ENCODE measurements around the gene GNG12. TPM values are rescaled to one million over a fixed set of nuclear protein-coding genes. Genes with fewer than 3 reads are reported as not detected.

Gene GNG12
- total and polyA plus RNA-seq, 8 donors: 51.2 to 71.9 (median 57.1) TPM

DNA sequence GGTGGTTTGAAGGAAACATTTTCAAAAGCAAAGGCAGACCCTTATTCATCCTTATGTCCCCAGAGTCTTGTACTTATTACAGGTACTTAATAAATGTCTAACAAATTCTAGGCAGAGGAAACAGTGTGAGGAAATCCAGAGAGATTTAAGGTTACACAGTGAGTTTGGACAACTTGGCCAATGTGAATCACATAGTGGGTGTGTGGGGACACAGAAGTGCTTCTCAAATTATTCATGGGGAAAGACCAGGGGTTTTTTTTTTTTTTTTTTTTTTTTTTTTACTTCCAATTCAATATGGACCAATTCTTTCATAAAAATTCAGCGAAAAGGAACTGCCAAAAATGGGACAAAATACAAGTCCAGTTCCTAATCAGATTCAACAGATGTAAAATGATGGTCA, 15.1 kb downstream of the GNG12 start:
- TF ChIP-seq, protein P1, sequence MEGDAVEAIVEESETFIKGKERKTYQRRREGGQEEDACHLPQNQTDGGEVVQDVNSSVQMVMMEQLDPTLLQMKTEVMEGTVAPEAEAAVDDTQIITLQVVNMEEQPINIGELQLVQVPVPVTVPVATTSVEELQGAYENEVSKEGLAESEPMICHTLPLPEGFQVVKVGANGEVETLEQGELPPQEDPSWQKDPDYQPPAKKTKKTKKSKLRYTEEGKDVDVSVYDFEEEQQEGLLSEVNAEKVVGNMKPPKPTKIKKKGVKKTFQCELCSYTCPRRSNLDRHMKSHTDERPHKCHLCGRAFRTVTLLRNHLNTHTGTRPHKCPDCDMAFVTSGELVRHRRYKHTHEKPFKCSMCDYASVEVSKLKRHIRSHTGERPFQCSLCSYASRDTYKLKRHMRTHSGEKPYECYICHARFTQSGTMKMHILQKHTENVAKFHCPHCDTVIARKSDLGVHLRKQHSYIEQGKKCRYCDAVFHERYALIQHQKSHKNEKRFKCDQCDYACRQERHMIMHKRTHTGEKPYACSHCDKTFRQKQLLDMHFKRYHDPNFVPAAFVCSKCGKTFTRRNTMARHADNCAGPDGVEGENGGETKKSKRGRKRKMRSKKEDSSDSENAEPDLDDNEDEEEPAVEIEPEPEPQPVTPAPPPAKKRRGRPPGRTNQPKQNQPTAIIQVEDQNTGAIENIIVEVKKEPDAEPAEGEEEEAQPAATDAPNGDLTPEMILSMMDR (IDR thresholded peaks at IDR 0.05): no peak
- intact Hi-C loops (cut with DNase I): no loop called here
- Histone ChIP-seq H3K27ac (no peak overlapping the region), H3K9me3 (no peaks in the 10 kb centered on the region), H3K4me1 (peaks cover 6 to 11% of the 10 kb centered on the region in 2 donors), H3K27me3 (no peaks in the 10 kb centered on the region), H3K4me3 (no peak overlapping the region), H3K36me3 (no peaks in the 10 kb centered on the region)
- DNase-seq (no peak), ATAC-seq (no peak)

DNA sequence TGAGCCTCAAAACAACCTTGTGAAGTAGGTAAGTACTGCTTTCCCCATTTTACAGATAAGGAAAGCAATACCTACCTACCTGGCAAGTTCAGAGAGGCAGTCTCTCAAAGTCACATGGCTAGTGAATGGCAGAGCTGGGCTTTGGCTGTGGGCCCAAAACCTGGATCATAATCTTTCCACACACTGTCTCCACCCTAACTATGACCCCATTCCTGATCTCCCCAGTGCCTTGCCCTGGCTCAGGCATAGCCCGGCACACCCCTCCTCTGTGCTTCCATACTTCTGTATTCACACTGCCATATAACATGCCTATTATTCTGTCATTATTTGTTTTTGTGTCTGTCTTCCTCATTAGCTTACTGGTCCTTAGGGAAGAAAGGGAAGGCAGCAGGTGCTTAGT, 15.9 kb downstream of the GNG12 start:
- intact Hi-C loops (cut with DNase I): no loop called here
- Histone ChIP-seq H3K4me3 (no peak overlapping the region), H3K27ac (no peak overlapping the region), H3K27me3 (no peaks in the 10 kb centered on the region), H3K36me3 (no peaks in the 10 kb centered on the region), H3K4me1 (peaks cover 6 to 11% of the 10 kb centered on the region in 2 donors), H3K9me3 (no peaks in the 10 kb centered on the region)
- TF ChIP-seq, protein P1 (IDR thresholded peaks at IDR 0.05): no peak
- DNase-seq: no peak
- ATAC-seq: no peak

DNA sequence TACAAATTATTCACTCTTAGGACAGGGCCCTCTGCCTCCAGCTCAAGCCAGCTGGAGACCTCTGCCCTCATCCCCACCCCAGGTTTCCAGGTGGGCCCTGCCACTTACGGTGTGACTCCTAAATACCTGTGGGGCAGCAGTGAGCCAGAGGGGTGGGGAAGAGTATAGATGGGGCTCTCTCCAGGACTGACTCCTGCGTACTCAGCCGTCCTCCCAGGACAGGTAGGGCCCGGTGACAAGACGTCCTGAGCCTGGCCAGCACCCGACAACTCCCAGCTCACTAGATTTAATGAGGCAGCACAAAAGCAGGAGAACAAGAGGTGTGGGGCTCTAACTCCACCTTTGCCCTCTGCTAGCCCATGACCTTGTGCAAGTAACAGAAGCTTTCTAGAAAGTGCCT, 16.8 kb downstream of the GNG12 start:
- TF ChIP-seq, protein P1 (IDR thresholded peaks at IDR 0.05): no peak
- Histone ChIP-seq H3K9me3 (no peaks in the 10 kb centered on the region), H3K4me1 (peaks cover 11 to 12% of the 10 kb centered on the region in 2 donors), H3K27me3 (no peaks in the 10 kb centered on the region), H3K36me3 (no peaks in the 10 kb centered on the region), H3K4me3 (no peak overlapping the region), H3K27ac (no peak overlapping the region)
- ATAC-seq: no peak
- intact Hi-C loops (cut with DNase I): no loop called here
- DNase-seq: no peak

DNA sequence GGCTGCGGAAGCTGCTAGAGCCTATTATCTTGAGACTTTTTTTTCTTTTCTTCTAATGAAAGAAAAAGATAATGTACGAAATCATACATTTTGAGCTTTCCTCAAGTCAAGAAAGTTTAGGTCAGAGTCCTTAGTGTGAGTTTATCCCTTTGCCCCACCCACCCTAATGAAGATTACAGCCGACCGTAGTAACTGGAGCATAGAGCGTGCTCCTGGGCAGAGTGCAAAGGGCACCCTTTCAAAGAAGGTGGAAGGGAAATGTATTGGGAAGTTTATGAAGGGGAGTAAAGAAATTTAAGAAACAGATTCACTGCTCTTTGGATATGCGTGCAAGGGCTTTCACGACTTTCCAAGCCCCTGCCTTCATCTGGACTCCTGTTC, 17.2 kb downstream of the GNG12 start:
- Histone ChIP-seq H3K4me1 (peaks cover 11 to 12% of the 10 kb centered on the region in 2 donors), H3K27me3 (no peaks in the 10 kb centered on the region), H3K9me3 (no peaks in the 10 kb centered on the region), H3K27ac (no peak overlapping the region), H3K4me3 (no peak overlapping the region), H3K36me3 (no peaks in the 10 kb centered on the region)
- ATAC-seq: no peak
- TF ChIP-seq, protein P1 (IDR thresholded peaks at IDR 0.05): no peak
- intact Hi-C loops (cut with DNase I): no loop called here
- no peak for DNase-seq

DNA sequence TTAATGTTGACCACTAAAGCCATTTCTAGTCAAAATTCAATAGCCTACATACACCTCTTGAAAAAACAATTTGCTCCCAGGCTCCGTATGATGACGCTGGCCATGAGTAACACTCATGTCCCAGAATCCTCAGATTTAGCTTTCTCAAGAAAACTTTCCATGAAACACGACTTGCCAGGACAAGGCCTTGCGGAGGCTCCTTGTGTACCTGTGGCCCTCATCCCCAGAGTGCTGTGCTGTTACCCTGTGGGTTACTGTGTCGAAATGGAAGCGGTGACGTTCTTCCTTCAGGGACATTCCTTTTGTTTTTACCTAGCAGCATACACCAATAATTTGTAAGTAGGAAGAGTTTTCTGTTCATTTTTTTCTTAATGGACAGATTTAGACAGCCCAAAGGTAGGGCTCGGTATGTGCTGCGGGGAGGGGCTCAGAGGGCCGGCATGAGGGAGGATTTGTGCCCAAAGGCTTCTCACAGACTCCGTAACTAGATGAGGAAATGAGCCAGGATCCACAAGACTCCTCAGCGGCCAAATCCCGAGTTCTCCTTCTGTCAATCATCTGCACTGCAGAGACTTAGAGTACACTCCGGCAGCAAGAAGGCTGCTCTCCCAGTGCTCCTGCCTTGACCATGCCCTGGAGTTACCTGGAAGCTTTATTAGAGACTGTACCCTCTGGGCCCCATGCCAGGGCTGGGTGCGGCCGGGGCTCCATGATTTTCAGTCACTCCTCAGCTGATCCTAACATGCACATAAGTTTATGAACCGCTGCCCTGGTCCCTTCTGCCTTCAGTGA, 17.8 kb downstream of the GNG12 start:
- TF ChIP-seq, protein P1 (IDR thresholded peaks at IDR 0.05): no peak
- H3K4me1 ChIP-seq: peaks cover 11 to 12% of the 10 kb centered on the region in 2 donors
- H3K36me3 ChIP-seq: no peaks in the 10 kb centered on the region
- H3K27ac ChIP-seq: no peak overlapping the region
- intact Hi-C loops (cut with DNase I): no loop called here
- ATAC-seq (no peak), DNase-seq (no peak)
- H3K9me3 ChIP-seq: no peaks in the 10 kb centered on the region
- no peak overlapping the region for H3K4me3 ChIP-seq
- no peaks in the 10 kb centered on the region for H3K27me3 ChIP-seq

Data from left lung (tissue), 10 donors.